Activated CD4-positive, alpha-beta T cell treated with anti-CD3 and anti-CD28 coated beads, Interleukin-2, Interleukin-6, amounts not matched to agents 100 ng/mL and 50 ng/mL, durations not matched to agents 16 hours and 8 hours (primary cell): Measurements from ENCODE around the gene USP21.
A peak's percentile ranks its signal among the peaks of the same experiment; 100 is the strongest.
"Not testable (repeated sequence)": the region's sequence is repeated elsewhere in the genome, so short reads cannot be mapped to it uniquely, and the experiment has no call there.

Source experiments
- DNase-seq: peaks from one replicate; pipeline ENCODE4 v3.0.0-alpha.2; 2020

USP21 gene, protein sequence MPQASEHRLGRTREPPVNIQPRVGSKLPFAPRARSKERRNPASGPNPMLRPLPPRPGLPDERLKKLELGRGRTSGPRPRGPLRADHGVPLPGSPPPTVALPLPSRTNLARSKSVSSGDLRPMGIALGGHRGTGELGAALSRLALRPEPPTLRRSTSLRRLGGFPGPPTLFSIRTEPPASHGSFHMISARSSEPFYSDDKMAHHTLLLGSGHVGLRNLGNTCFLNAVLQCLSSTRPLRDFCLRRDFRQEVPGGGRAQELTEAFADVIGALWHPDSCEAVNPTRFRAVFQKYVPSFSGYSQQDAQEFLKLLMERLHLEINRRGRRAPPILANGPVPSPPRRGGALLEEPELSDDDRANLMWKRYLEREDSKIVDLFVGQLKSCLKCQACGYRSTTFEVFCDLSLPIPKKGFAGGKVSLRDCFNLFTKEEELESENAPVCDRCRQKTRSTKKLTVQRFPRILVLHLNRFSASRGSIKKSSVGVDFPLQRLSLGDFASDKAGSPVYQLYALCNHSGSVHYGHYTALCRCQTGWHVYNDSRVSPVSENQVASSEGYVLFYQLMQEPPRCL

GRCh38 chr1:161159087-161159912, at the start of gene USP21:
USP21 (plus strand) TSS chr1:161159500; CDS start chr1:161160641, 1,141 bp downstream.
- peak; percentile 95 for DNase-seq

GRCh38 chr1:161111117-161111516, 48.2 kb upstream of the USP21 start:
- no peak for DNase-seq

DNA sequence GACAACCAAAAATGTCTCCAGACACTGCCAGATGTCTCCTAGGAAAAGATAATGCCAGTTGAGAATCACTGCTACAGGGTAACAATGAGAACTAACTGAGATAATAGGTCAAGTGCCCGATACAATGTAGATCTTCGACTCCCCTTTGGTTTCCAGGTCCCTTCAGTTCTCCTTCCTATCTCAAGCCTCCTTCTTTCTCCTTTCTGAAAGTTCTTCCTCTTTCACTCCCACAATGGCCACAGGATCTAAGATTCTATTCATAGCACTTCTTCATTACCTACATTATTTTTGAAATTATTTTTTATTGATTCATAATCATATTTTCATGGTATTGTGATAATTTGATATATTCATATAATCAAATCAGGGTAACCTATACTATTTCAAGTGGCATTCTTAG, 47.8 kb upstream of the USP21 start:
- no peak for DNase-seq

- DNase-seq, result no peak
Measured at GRCh38 chr1:161113915-161114314, 45.4 kb upstream of the USP21 start.

GRCh38 chr1:161114556-161114955, 44.7 kb upstream of the USP21 start:
- no peak for DNase-seq

DNA sequence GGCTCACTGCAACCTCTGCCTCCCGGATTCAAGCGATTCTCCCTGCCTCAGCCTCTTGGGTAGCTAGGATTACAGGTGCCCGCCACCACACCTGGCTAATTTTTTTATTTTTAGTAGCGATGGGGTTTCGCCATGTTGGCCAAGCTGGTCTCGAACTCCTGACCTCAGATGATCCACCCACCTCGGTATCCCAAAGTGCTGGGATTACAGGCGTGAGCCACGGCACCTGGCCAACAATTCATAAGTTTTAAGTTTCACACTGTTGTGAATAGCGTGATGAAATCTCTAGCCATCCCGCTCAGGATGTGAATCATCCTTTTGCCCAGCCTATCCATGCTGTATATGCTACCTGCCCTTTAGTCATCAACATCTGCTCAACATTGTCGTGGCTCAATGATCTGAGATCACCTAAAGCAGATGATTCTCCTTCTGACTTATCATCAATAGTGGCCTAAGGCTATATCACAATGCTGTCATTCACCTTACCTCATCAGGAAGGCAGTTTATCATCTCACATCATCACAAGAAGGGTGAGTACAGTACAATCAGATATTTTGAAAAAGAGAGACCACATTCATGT, 44.1 kb upstream of the USP21 start:
- peak; percentile 78 for DNase-seq

- DNase-seq, result not testable (repeated sequence)
Measured at GRCh38 chr1:161115961-161116360, 43.3 kb upstream of the USP21 start.

DNA sequence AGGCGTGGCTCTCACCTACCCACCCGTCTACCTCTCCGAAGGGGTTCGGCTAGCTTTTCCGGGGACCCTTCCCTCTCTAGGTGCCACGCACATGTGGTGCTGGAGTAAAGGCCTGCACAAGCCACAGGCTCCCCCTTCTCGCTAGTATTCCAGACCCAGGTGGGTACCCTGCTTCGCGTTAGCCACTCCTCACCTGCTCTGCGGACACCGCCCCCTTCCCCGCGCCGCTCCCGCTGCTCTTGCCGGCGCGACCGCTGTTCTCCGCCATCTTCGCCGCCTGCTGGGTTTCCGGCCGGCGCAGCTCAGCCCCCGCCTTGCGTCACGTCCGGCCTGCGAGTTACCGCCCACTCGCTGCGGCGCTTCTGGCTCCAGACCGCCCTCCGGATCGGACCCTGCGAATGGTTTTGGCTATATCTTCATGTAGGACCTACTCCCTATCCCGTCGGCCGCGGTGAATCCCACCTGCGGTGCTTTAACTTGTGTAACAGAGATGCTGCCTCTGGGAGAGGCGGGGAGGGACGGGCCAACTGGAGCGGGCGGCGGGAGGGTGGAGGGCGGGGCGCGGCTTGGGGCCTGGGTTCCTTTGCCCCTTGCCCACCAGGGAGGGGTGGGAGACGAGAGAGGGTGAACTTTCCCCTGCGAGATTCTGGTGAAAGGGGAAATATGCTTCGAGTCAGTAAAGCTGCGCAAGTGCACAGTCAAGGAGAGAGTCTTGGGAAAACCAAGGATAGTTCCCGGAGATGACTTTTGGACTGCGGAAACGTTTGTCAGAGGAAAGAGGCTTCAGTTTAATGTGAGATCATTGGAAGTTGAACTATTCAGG, 41.3 kb upstream of the USP21 start, which contains the start of the genes NIT1 and PFDN2:
TSS of gene NIT1 (plus strand) at position 347 of the 823 bp plus-strand sequence. CDS start at position 419, 72 bp downstream.
TSS of gene PFDN2 (minus strand) at position 279 of the 823 bp plus-strand sequence. CDS start at position 268, 11 bp downstream.
- DNase-seq, result peak; percentile 91

DNA sequence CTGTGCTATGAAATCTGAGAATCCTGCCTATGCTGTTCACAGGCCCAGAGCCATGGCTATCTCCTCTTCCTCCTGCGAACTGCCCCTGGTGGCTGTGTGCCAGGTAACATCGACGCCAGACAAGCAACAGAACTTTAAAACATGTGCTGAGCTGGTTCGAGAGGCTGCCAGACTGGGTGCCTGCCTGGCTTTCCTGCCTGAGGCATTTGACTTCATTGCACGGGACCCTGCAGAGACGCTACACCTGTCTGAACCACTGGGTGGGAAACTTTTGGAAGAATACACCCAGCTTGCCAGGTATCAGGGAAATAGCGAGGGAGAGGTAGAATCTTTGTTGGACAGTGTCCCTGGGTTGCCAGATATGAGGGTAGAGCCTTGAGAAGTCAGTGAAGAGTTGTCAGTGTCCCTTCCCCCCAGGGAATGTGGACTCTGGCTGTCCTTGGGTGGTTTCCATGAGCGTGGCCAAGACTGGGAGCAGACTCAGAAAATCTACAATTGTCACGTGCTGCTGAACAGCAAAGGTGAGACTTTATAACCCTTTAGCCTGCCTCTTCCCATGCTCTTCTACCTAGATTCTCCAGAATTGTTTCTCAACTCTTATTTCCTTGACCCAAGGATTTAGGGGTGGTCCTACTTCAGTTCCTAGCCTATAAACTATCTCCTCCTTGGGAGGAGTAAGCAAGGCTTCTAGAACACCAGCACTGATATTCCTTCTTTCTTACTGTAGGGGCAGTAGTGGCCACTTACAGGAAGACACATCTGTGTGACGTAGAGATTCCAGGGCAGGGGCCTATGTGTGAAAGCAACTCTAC, 40.0 kb upstream of the USP21 start:
- DNase-seq, result peak; percentile 79

DNA sequence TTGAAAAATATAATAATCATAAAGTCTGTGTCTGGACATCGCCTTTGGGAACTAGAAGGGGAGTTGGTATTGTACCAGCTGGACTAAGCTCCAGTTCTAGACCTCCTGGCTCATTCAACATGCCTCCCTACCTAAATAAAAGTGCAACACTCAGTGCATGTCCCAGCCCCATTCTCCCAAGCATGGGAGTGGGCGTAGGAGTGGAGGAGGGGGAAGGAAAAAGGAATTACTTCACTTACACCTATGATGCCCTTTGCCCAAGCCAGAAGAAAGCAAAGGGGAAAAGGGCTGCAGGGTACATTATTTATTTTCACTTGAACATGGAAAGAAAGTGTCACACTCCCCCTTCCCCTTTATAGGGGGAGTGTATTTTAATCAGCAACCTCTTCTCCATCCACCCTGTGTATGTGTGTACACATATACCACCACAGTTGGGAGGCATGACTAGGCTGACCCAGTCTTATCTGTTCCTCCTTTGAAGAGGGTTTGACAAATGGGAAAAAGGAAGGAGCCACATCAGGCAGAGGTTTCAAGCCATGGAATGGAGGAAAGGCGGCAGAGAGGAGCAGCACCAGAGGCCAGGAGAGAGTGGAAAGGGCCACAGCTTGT, 38.2 kb upstream of the USP21 start:
- DNase-seq, result no peak

DNA sequence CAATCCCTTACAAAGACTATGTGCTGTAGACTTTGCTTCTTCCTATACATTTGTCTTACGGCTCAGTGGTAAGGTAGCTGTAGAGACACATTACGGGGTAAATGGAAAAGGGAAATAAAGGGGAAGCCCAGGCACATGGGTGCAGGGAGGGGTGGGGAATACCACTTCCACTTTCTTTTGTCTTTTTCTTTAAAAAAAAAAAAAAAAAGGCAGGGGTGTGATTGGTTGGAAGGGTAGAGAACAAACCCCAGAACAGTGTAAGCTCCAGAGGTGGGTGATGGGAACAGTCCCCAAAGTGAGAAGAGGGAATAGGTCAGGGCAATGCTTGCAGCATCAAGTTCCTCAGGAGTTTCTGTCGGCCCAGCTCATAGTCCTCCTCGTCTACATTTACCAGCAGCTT, 37.5 kb upstream of the USP21 start:
- no peak for DNase-seq

GRCh38 chr1:161122967-161123366, 36.3 kb upstream of the USP21 start:
- no peak for DNase-seq

- DNase-seq, result no peak
Measured at GRCh38 chr1:161127649-161128048, 31.7 kb upstream of the USP21 start.

- no peak for DNase-seq
Measured at GRCh38 chr1:161128591-161129420, 30.5 kb upstream of the USP21 start.

GRCh38 chr1:161130266-161130665, 29.0 kb upstream of the USP21 start:
- no peak for DNase-seq

GRCh38 chr1:161131523-161132409, 27.5 kb upstream of the USP21 start:
- peak; percentile 24 for DNase-seq

GRCh38 chr1:161132410-161133219, 26.7 kb upstream of the USP21 start, which contains the start of gene DEDD:
DEDD (minus strand) TSS chr1:161132667; CDS start chr1:161124462, 8,205 bp downstream.
- peak; percentile 96 for DNase-seq
